GM15510 (cell line): ENCODE data around the gene ERP27.

Source experiments
- POLR2A ChIP-seq: IDR thresholded peaks from 3 replicates; pipeline ENCODE4 v1.6.1; 2011; ENCODE audit warnings: borderline replicate concordance; ENCODE audit not compliant: insufficient read length; ENCODE audit errors: extremely low read depth

The ERP27 gene

GRCh38 chr12:14931359-14931758, 7.0 kb downstream of the ERP27 start:
- TF ChIP-seq POLR2A, result no peak

GRCh38 chr12:14930299-14930698, 8.0 kb downstream of the ERP27 start:
- no peak for TF ChIP-seq POLR2A

- no peak for TF ChIP-seq POLR2A
Observed at GRCh38 chr12:14928931-14929330, 9.4 kb downstream of the ERP27 start.

- no peak for TF ChIP-seq POLR2A
Observed at GRCh38 chr12:14927267-14927666, 11.1 kb downstream of the ERP27 start.

GRCh38 chr12:14924541-14924940, 13.8 kb downstream of the ERP27 start:
- no peak for TF ChIP-seq POLR2A

GRCh38 chr12:14923944-14924343, 14.4 kb downstream of the ERP27 start:
- TF ChIP-seq POLR2A, result no peak

GRCh38 chr12:14921218-14921617, 17.1 kb downstream of the ERP27 start:
- no peak for TF ChIP-seq POLR2A

- TF ChIP-seq POLR2A, result no peak
Observed at GRCh38 chr12:14920475-14921126, 17.7 kb downstream of the ERP27 start.

- TF ChIP-seq POLR2A, result no peak
Observed at GRCh38 chr12:14919455-14919854, 18.9 kb downstream of the ERP27 start.

GRCh38 chr12:14915736-14916135, 22.6 kb downstream of the ERP27 start:
- TF ChIP-seq POLR2A, result no peak

GRCh38 chr12:14913381-14913781, 25.0 kb downstream of the ERP27 start:
- TF ChIP-seq POLR2A, result no peak

- no peak for TF ChIP-seq POLR2A
Observed at GRCh38 chr12:14911131-14911530, 27.2 kb downstream of the ERP27 start.

GRCh38 chr12:14910090-14910915, 28.0 kb downstream of the ERP27 start:
- TF ChIP-seq POLR2A, result no peak

- no peak for TF ChIP-seq POLR2A
Observed at GRCh38 chr12:14907953-14908352, 30.4 kb downstream of the ERP27 start.

GRCh38 chr12:14906114-14906513, 32.2 kb downstream of the ERP27 start:
- no peak for TF ChIP-seq POLR2A
